ENCODE measurements around the gene NGDN.

Gene NGDN

DNA sequence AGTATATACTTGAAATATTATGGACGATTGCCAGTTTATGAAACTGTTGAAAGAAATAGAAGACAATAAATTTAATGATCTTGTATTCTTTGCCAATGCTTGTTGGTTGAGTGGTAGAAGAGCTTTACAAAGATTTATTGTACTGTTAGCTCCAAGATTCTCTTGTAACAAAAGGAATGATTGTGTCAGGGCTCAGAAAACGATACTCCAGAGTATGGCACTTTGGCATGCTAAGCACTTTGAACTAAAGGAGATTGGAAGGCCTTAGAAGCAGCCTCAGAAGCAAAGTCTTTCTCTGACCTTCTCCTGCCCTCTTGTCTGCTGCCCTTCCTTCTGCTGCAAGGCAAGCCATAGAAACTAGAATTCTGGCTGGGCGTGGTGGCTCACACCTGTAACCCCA, 4.2 kb upstream of the NGDN start:
- TF ChIP-seq, protein P1, sequence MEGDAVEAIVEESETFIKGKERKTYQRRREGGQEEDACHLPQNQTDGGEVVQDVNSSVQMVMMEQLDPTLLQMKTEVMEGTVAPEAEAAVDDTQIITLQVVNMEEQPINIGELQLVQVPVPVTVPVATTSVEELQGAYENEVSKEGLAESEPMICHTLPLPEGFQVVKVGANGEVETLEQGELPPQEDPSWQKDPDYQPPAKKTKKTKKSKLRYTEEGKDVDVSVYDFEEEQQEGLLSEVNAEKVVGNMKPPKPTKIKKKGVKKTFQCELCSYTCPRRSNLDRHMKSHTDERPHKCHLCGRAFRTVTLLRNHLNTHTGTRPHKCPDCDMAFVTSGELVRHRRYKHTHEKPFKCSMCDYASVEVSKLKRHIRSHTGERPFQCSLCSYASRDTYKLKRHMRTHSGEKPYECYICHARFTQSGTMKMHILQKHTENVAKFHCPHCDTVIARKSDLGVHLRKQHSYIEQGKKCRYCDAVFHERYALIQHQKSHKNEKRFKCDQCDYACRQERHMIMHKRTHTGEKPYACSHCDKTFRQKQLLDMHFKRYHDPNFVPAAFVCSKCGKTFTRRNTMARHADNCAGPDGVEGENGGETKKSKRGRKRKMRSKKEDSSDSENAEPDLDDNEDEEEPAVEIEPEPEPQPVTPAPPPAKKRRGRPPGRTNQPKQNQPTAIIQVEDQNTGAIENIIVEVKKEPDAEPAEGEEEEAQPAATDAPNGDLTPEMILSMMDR (IDR thresholded peaks at IDR 0.05; ENCODE audit: insufficient read depth, low read length, poor library complexity, severe bottlenecking): no peak
- no peak for TF ChIP-seq EZH2phosphoT487 (conservative IDR thresholded peaks at IDR 0.05; ENCODE audit: low read length)
- Histone ChIP-seq H3K9ac (ENCODE audit: low read length) (no peak overlapping the region), H3F3A (ENCODE audit: insufficient read depth) (no peaks in the 10 kb centered on the region), H3K27ac (ENCODE audit: low read depth, low read length) (no peak overlapping the region), H4K20me1 (ENCODE audit: low read depth, low read length) (no peaks in the 10 kb centered on the region), H3K4me3 (ENCODE audit: insufficient read depth, low read length, poor library complexity, severe bottlenecking) (no peak overlapping the region), H3K27me3 (ENCODE audit: low read length) (no peaks in the 10 kb centered on the region), H3K9me2 (replicated peaks; ENCODE audit: insufficient read depth, low read length) (no peaks in the 10 kb centered on the region), H2AFZ (ENCODE audit: low read depth, low read length, severe bottlenecking) (no peak overlapping the region), H3K79me2 (ENCODE audit: insufficient read depth, low read length) (peaks cover 7% of the 10 kb centered on the region), H3K36me3 (ENCODE audit: low read length) (no peaks in the 10 kb centered on the region), H3K9me3 (ENCODE audit: insufficient read depth, low read length) (no peaks in the 10 kb centered on the region), H3K4me2 (ENCODE audit: low read depth, low read length, poor library complexity, severe bottlenecking) (no peak overlapping the region)

DNA sequence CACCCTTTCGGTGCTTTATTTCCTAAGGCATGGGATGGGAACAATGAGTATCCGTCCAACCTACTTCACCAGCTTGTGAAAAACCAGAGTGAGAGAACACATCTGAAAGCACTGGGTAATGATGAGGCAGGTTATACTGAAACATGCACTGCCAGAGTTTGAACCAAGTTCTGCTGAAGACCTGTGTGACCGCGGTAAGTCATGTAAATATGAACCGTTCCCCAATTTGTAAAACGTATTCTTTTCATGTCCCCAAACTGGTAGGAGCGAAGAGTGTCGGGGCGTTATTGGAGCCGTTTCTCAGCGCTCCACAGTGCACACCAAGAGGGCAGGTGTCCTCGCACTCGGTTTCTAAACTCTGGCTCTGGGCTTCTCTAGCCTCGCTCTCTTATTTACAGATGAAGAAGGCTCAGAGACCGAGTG, 788 bp upstream of the NGDN start:
- Histone ChIP-seq H3K27ac (ENCODE audit: low read depth, low read length) (no peak overlapping the region), H4K20me1 (ENCODE audit: low read depth, low read length) (no peaks in the 10 kb centered on the region), H3K9me3 (ENCODE audit: insufficient read depth, low read length) (no peaks in the 10 kb centered on the region), H3K4me3 (ENCODE audit: insufficient read depth, low read length, poor library complexity, severe bottlenecking) (peak overlapping the region; percentile 29), H2AFZ (ENCODE audit: low read depth, low read length, severe bottlenecking) (peak overlapping the region; percentile 94), H3K27me3 (ENCODE audit: low read length) (no peaks in the 10 kb centered on the region), H3K36me3 (ENCODE audit: low read length) (no peaks in the 10 kb centered on the region), H3K9ac (ENCODE audit: low read length) (no peak overlapping the region), H3K9me2 (replicated peaks; ENCODE audit: insufficient read depth, low read length) (no peaks in the 10 kb centered on the region), H3K4me2 (ENCODE audit: low read depth, low read length, poor library complexity, severe bottlenecking) (peak overlapping the region; percentile 85), H3F3A (ENCODE audit: insufficient read depth) (no peaks in the 10 kb centered on the region), H3K79me2 (ENCODE audit: insufficient read depth, low read length) (peaks cover 15% of the 10 kb centered on the region)
- TF ChIP-seq, protein P1 (IDR thresholded peaks at IDR 0.05; ENCODE audit: insufficient read depth, low read length, poor library complexity, severe bottlenecking): no peak
- no peak for TF ChIP-seq EZH2phosphoT487 (conservative IDR thresholded peaks at IDR 0.05; ENCODE audit: low read length)

DNA sequence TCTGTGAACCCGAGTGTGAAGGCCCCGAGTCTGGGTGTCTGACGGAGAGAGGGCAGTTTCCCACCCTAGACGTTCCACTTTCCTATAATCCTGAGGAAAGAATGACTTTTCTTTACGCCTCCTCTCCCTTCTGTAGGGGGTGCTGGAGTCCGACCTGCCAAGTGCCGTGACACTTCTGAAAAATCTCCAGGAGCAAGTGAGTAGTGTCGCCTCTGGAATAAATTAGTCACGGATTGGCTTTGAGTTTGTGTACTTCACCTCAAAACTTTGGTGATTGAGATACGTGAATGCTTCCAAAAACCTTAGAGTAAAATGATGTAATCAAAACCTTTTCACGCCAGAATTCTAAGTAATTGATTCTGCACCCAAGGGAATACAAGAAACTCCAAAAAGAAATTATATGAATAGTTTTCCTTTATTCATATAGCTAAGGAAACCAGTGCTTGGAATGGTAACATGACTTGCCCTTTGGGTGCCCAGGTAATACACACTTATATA, 452 bp downstream of the NGDN start:
- H3K79me2 ChIP-seq (ENCODE audit: insufficient read depth, low read length): peaks cover 15% of the 10 kb centered on the region
- peak overlapping the region; percentile 41 for H3K27ac ChIP-seq (ENCODE audit: low read depth, low read length)
- peak overlapping the region; percentile 74 for H3K9ac ChIP-seq (ENCODE audit: low read length)
- H4K20me1 ChIP-seq (ENCODE audit: low read depth, low read length): no peaks in the 10 kb centered on the region
- H3K9me3 ChIP-seq (ENCODE audit: insufficient read depth, low read length): no peaks in the 10 kb centered on the region
- peak overlapping the region; percentile 94 for H3K4me3 ChIP-seq (ENCODE audit: insufficient read depth, low read length, poor library complexity, severe bottlenecking)
- H3K4me2 ChIP-seq (ENCODE audit: low read depth, low read length, poor library complexity, severe bottlenecking): peak overlapping the region; percentile 85
- no peaks in the 10 kb centered on the region for H3K9me2 ChIP-seq (replicated peaks; ENCODE audit: insufficient read depth, low read length)
- H3K36me3 ChIP-seq (ENCODE audit: low read length): peaks cover 6% of the 10 kb centered on the region; the same call in 1 of the 2 replicates
- H3K27me3 ChIP-seq (ENCODE audit: low read length): no peaks in the 10 kb centered on the region
- no peak for TF ChIP-seq EZH2phosphoT487 (conservative IDR thresholded peaks at IDR 0.05; ENCODE audit: low read length)
- TF ChIP-seq, protein P1 (IDR thresholded peaks at IDR 0.05; ENCODE audit: insufficient read depth, low read length, poor library complexity, severe bottlenecking): no peak
- H2AFZ ChIP-seq (ENCODE audit: low read depth, low read length, severe bottlenecking): peak overlapping the region; percentile 94
- no peaks in the 10 kb centered on the region for H3F3A ChIP-seq (ENCODE audit: insufficient read depth)

All from SU-DHL-6 (cell line).